ENCODE measurements around the gene SNED1. TPM values are rescaled to one million over a fixed set of nuclear protein-coding genes. Genes with fewer than 3 reads are reported as not detected.
A peak's percentile ranks its signal among the peaks of the same experiment; 100 is the strongest.

SNED1 gene
- total RNA-seq, 2 donors from 2014 or later, result 39.7 to 62.7 TPM

DNA sequence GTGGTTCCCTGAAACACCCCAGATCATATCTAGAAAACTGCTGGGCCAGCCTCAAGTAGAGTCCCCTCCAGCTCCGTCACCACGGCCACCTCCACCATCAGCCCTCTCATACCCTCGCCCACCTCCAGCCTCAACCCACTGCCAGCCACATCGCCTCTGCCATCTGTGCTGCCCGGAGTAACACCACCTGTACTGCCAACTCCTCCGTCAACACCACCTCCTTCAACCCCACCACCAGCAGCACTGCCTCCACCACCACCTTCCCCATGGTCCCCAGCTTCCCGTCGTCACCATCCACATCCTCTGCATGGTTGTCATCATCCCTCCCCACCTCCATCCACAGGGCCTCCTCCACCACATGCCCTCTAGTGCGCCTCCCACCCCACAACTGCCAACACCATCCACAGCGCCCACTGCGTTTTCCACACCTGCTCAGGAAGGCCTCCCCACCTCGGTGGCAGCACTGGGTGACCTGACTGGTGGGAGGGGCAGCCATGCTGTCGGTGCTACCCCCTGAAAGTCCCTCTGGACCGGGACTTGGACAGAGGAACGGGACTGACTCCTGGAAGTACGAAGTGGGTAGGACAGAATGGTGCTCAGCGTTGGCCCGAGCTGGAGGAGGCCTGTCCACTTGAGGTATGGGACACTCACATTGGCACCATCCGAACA lies 1.6 kb downstream of the SNED1 start:
- intact Hi-C loops (cut with DNase I), result loop anchor here in 1 of 2 donors (5.0 kb wide), 1 partner anchor 83 kb away; no protein-coding TSS in a partner anchor
- DNase-seq (ENCODE audit: low spot score), result peak; percentile 66

DNA sequence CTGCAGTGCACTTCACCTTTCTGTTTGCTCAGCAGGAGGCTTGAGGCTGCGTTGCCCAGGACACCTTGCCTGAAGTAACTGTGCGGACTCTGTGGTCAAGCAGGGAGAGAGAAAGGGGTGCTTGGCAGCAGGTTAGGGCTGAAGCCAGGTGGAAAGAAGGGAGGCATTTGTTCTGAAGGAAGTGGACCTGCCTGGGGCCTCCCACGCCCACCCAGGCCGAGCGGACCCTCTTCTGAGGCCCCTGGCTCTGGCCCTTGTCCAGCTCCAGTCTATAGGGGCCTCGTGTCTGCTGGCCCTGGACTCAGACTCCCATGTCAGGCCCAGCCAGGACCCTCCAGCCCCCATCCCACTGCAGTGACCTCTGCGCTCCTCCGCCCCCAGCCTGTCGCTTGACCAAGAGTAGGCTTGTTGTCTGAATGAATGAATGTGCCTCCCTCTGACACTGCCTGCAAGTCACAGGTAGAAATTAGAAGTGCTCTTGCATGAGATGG lies 2.5 kb downstream of the SNED1 start:
- intact Hi-C loops (cut with DNase I), result loop anchor here in 1 of 2 donors (5.0 kb wide), 1 partner anchor 84 kb away; no protein-coding TSS in a partner anchor
- DNase-seq (ENCODE audit: low spot score), result peak; percentile 62

DNA sequence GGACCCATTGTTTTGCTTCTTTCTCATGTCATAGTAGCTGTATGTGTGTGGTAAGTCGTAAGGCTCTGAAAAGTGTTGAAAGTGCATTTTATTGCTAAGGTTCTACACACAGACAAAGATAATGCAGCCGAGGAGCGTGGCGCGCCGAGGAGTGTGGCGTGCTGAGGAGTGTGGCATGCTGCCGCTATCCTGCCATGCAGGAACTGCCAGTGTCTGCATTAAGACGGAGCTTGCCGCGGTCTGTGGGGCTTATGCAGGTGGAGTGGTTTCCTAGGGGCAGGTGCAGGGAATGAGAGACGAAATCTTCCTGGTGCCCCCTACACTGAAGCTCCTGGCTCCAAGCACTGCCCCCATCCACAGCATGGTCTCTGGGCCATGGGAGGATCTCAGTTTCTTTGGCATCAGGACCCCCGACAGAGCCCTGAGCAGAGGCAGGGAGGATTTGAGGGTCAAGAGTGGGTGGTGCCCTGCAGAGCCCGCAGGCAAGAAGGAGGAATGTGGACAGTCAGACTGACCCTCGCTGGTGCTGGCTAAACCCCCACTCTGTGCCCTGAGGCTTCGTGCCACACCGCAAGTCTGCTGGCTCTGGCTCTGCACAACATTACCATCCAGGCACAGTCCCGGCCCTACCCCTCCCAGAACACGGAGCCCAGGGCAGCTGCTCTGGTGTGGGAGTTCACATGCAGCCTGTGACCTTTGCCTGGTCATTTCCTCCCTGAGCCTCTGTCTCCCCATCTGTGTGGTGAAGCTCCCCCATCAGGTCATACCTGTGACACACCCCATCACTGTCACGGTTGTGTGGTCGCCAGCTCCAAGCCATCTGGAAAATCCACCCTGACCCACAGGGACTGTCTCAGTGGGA lies 3.2 kb downstream of the SNED1 start:
- peak; percentile 66 for DNase-seq (ENCODE audit: low spot score)
- intact Hi-C loops (cut with DNase I), result loop anchor here in 1 of 2 donors (5.0 kb wide), 1 partner anchor 84 kb away; no protein-coding TSS in a partner anchor

DNA sequence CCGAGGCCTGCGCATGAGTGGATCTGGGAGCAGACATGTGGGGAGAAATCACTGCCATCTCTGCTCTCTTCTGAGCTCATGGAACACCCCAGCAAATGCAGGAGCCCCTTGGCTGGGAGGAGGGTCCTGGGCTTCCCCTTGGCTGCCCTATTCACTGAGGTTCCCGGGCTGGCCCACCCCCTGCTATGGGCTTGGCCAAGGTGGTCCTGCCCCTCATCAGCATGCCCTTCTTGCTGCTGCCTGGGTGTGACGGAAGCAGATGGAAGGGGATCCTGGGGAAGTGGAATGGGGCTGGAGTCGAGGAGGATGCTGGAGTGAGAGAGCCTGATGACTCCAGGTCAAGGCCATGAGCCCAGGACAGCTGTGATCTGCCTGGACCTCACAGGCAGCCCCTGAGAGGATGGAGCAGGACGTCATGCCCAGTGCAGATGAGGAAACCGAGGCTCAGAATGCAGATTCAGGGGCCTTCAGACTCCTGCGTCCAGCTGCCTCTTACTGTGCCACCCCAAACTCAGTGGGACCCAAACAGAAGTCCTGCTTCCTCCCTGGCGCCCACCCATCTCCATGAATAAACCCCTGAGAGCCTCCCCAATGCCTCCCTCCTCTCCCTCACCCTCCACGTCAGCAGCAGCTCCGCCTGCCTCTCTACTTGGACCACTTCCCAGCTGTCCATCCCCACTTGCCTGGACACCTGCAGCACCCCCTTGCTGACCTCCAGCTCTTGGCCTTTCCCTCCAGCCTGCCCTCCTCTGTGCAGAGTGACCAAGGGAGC lies 4.0 kb downstream of the SNED1 start:
- intact Hi-C loops (cut with DNase I), result loop anchor here in 1 of 2 donors (1.0 to 5.0 kb wide), 2 partner anchors 38 to 85 kb away; no protein-coding TSS in a partner anchor
- DNase-seq (ENCODE audit: low spot score), result no peak

DNA sequence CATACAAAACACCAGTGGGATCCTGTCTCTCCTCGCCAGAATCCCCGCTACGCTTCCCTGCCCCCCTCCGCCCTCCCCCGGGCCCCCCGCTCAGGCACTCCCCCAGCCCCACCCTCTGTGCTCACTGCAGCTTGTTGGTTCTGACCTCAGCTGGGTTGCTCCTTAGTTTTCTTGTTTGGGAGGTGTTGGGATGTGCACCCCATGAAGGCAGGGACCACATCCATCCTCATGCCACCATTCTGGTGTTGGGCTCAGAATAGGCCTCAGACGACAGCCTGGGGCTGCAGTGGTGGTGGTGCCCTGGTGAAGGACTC lies 4.6 kb downstream of the SNED1 start:
- intact Hi-C loops (cut with DNase I), result loop anchor here in 1 of 2 donors (1.0 to 5.0 kb wide), 2 partner anchors 39 to 86 kb away; no protein-coding TSS in a partner anchor
- DNase-seq (ENCODE audit: low spot score), result peak; percentile 50

DNA sequence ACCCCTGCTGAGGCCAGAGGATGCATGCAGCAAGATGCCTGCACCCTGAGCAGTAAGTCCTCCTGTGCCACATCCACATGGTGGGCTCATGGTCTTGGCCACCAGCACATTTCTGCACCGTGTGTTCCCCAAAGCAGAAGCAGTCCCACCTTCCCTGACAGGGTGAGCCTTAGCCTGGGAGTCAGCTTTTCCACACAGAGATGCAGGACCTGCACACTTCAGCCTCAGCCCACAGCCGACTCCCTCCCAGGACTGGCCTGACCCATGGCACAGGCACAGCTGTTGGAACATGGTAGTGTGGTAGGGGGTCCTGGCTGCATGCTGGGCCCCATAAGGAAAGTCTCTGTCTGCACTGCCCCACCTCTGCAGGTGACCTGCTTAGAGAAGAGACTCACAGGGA lies 5.0 kb downstream of the SNED1 start:
- intact Hi-C loops (cut with DNase I), result loop anchor here in 1 of 2 donors (1.0 to 5.0 kb wide), 2 partner anchors 39 to 86 kb away; no protein-coding TSS in a partner anchor
- DNase-seq (ENCODE audit: low spot score), result peak; percentile 62

DNA sequence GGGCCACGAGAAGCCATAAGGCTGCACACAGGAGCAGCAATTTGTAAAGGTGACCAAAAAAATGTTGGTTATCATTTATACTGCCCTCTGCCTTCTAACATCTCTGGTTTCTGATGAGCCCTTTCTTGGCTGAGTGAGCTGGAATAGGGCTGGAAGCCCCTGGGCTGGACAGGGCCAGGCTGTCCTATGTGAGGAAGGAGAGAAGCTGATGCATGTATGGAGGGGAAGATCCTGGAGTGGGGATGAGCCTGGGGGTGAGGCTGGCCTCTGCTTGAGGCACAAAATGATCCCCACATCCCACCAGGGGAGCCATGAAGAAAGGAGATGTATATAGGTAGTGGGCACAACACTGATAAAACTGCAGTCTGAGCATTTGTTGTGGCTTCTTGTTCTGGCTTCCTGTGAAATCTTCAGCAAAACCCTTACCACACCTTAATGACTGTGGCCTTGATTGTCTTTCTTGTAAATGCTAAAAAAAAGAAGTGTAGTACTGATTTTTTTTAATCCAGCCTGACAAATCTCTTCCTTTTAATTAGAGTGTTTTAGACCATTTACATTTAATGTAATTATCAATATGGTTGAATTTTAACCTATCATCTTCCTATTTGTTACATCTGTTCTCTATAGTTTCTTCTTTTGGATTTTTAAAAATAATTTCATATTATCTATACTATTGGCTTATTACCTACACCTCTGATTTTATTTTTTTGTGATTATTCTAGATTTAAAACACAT lies 5.6 kb downstream of the SNED1 start:
- DNase-seq (ENCODE audit: low spot score), result no peak
- intact Hi-C loops (cut with DNase I), result loop anchor here in 1 of 2 donors (1.0 to 5.0 kb wide), 2 partner anchors 40 to 87 kb away; no protein-coding TSS in a partner anchor

DNA sequence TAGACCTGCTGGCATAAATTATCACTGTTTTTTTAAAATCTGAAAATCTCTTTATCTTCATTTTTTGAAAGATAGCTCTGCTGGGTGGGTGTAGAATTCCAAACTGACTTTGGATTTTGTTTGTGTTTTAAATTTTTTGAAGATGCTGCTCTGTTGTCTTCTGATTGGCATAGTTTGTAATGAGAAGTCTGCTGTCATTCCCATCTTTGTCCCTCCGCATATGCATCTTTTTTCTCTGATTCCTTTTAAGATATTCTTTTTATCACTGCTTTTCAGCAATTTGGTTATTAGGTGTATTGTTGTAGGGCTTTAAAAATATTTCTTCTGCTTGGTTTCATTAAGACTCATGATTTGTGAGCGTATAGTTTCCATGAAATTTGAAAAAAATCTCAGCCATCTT lies 7.2 kb downstream of the SNED1 start:
- intact Hi-C loops (cut with DNase I), result no loop called here
- DNase-seq (ENCODE audit: low spot score), result no peak

DNA sequence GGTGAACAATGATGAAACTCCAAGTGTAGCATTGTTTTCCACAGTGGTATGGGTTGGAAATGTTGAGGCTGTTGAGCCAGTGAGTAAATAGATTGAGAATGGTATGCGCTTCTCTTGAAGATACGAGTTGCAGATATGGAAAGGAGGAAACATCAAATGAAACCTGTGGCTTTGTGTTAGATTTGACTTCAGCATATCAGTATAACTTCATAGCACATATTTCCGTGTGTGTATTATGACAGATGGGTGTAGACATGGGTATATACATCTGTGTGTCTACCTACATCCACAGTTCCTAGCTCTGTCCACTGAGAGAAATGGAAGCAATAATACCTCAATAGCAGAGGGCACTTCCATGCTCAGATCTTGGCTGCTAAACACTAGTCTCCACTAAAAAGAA lies 8.0 kb downstream of the SNED1 start:
- intact Hi-C loops (cut with DNase I), result no loop called here
- DNase-seq (ENCODE audit: low spot score), result no peak

DNA sequence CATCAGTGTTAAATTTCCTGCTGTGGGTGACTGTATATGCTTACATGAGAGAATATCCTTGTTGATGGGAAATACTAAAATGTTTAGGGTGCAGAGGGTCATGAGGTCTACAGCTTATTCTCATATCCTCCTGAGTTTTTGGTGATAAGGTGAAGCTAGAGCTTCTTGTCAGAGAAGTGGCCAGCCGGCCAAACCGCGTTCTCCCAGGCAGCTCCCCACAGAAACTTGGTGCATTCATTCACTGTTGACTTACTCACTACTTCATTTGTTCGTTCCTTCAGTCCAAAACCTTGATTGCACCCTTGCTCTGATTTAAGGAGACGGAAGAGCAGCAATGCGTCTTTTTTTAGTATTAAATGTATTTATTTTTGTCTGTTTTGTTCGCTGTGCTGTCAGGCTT lies 8.7 kb downstream of the SNED1 start:
- DNase-seq (ENCODE audit: low spot score), result no peak
- intact Hi-C loops (cut with DNase I), result no loop called here

DNA sequence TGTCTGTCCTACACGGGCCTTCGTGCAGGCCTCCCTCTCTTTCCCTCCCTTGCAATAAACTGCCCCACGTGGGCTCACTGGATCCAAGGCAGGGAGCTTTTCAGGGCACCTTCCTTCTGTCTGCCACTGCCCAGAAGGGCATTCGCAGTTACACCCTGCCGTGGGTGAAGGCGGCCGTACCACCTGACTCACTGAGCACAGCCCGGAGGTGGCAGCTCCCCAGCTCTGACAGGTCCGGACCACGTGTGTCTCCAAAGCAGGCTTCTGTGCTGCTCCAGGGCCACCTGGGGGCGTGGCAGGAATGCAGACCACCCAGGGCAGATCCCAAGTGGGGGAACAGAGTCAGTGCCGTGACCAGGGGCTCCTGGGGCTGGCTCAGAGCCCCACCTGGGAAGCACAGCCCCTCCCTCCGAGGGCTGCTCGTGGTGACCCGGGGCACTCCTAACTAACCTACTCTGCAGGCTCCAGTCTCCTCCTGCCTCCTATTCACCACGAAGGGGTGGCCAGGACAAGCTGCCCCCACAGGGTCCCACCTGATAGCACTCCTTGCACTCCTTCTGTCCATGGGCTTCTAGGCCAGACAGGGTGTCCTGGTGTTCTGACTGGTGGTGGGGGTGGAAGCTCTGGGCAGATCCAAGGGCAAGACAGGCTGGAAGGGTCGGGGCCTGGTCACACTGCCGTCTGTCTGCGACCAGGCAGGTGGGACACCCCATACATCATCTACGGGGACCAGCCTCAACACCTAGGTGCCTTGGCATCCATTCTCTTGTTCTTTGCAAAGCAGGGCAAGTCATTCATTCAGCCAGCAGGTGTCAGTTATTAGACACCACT lies 9.7 kb downstream of the SNED1 start:
- intact Hi-C loops (cut with DNase I), result no loop called here

DNA sequence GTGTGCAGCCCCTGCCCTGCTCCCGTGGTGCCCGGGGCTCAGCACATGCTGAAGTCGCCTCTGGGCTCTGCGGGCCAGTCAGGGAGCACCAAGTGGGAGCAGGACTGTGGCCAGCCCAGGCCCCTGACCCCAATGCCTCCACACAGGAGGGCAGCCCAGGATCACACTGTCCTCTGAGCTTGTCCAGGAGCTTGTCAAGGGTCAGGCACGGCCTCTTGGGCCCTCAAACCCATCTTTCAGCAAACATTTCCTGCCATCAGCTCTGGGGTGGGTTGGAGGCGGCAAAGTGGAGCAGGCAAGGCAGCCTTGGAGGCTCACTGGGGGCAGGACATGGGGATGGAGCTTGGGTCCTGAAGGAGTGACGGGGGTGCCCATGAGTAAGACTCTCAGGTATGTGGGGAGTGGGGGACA lies 10.3 kb downstream of the SNED1 start:
- peak; percentile 62 for DNase-seq (ENCODE audit: low spot score)
- intact Hi-C loops (cut with DNase I), result no loop called here

More for the DNA sequence above, 9.7 kb downstream of the SNED1 start:
- DNase-seq (ENCODE audit: low spot score), result peak; percentile 67

DNA sequence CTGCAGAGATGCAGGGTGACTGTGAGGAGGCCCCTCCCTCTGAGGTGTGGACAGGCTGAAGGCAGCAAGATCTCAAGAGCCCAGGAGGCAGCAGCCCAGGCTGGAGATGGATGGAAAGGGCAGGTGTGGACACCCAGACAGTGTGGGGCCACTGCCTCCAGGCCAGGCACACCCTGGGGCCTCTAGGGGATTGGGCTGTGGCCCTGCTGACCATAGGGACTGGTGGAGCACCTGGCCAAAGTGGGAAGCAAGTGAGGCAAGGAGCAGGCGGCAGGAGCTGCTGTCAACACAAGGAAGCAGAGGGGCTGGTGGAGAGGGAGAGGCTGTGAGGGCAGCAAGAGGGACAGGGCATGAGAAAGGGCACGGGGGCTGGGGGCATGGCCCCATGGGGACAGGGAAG lies 10.8 kb downstream of the SNED1 start:
- DNase-seq (ENCODE audit: low spot score), result no peak
- intact Hi-C loops (cut with DNase I), result no loop called here

DNA sequence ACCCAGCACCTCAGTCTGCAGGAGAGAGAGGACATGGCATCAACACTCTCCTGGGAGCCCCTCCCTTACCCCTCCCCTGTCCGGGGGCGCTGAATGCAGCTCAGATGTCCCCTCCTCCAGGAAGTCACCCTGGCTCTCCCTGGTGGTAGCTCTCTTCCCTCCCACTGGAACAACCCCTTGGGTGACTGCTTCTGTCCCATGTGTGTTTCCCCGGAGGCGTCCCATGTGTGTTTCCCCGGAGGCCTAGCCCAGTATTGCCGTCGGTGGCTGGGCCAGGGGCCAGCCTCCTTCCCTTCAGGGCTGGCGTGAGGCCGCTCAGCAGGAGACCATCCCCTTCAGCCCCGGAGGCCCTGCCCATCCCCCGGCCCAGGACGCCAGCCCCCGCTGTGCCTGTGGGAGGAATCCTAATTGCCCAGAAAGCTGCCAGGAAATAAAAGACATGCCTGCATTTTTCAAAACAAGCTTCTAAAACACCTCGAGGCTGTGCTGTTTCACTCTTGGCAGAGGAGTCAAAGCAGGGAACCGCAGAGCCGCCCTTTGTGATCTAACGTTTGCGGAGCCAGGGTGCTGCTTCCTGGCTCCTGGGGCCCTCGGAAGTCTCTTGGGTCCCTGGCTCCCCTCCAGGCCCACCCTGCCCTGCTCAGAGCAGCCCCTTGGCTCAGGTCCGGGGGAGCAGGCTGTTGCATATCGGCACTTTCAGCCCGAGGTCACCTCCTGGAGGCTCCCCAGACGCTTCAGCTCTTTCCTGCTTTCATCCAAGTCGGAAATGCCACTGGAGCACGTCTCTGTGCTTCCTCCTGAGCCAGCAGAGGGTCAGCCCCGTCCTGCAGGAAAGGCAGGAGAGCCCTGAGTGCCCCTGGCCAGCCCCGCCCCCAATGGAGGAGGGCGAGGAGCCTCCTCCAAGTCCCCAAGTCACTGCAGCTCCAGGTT lies 11.4 kb downstream of the SNED1 start:
- peak; percentile 82 for DNase-seq (ENCODE audit: low spot score)
- intact Hi-C loops (cut with DNase I), result loop anchor here in 1 of 2 donors (5.0 kb wide), 1 partner anchor 97 kb away; no protein-coding TSS in a partner anchor

DNA sequence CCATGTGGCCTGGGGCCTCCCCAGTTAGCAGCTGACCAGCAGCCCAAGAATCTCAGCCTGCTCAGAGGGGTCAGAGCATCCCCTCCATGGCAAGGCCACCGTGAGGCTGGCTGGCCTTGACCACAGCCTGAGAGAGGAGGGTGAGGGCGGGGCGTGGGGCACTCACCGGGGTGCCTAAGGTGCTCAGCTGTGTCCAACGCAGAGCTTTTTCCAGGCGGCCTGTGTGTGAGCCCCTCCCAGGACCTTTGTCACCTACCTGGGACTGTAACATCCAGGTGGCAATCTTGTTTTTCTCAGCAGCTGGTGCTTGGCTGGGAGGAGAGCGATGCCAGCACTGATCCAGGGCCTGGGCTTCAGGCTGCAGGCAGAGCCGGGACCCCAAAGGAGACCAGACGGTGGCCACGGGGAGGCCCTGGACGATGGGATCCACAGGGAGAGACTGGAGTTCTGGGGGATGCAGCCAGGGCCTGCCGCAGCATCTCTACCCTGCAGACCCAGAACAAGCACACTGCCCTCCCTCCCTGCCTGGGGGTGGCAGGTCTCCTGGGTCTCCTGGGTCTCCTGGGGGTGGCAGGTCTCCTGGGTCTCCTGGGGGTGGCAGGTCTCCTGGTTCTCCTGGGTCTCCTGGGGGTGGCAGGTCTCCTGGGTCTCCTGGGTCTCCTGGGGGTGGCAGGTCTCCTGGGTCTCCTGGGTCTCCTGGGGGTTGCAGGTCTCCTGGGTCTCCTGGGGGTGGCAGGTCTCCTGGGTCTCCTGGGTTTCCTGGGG lies 12.3 kb downstream of the SNED1 start:
- intact Hi-C loops (cut with DNase I), result loop anchor here in 1 of 2 donors (5.0 kb wide), 1 partner anchor 97 kb away; no protein-coding TSS in a partner anchor
- peak; percentile 70 for DNase-seq (ENCODE audit: low spot score)

DNA sequence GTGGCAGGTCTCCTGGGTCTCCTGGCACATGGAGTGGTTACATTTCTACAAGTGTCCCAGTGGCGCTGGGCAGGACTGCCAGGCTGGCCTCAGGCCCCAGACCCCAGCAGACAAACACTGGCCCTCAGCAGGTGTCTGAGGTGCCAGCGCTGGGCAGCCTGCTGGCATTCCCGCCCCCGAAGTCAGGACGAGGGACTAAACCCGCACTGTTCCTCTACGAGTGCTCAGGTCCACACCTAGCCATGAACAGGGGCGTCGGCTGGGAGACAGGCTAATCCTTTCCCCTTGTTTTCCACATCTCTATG lies 12.8 kb downstream of the SNED1 start:
- DNase-seq (ENCODE audit: low spot score), result peak; percentile 72
- intact Hi-C loops (cut with DNase I), result loop anchor here in 1 of 2 donors (5.0 kb wide), 1 partner anchor 96 kb away; no protein-coding TSS in a partner anchor
